A549 (cell line): ENCODE results near the gene NCOA7. TPM values are rescaled to one million over a fixed set of nuclear protein-coding genes. Genes with fewer than 3 reads are reported as not detected.

ENCODE experiments used
- ATAC-seq, 2 experiments: fragments of 200-7000 bp in 1 of 2; fragments of >200 bp in 1 of 2; cut with Nextera tagmentation in 1 of 2; cut with Tn5 transposase in 1 of 2; 3 replicates each; pipeline versions ENCODE4 v1.8.0 to v1.9.1; 2018 to 2020; ENCODE audit warnings: mild to moderate bottlenecking in 1 of 2, moderate library complexity in 1 of 2
- CTCF ChIA-PET: fragments of 300-600 bp; sonication (Branson Sonifier 250); formaldehyde crosslinking; extraction: SDS; loops from one replicate; lab custom pipeline; 2021; ENCODE audit warnings: antibody characterized with exemption, inconsistent platforms; lab: Yijun Ruan, JAX
- POLR2A ChIA-PET: fragments of 350-600 bp; formaldehyde crosslinking; extraction: SDS; loops from one replicate; lab custom pipeline; 2021; ENCODE audit warnings: antibody characterized with exemption, inconsistent platforms; lab: Yijun Ruan, JAX
- DNase-seq, 2 experiments: peaks; one replicate each; pipeline versions ENCODE4 v3.0.0 to v3.0.0-alpha.2; 2011 to 2016; ENCODE audit warnings: low read depth in 1 of 2, low spot score in 1 of 2
- FAIRE-seq: peaks from 2 replicates; lab custom pipeline; 2011; peaks lifted over from hg19 to GRCh38; lab: Jason Lieb, UNC
- H3K27ac ChIP-seq, 2 experiments: fragments of >200 bp; sonication (Bioruptor Twin); formaldehyde crosslinking; 3 replicates each; pipeline ENCODE4 v1.5.1; 2016 to 2017
- H3K4me1 ChIP-seq: fragments of >200 bp; sonication (Bioruptor Twin); formaldehyde crosslinking; 3 replicates; pipeline ENCODE4 v1.6.1; 2016
- H3K4me2 ChIP-seq: fragments of >200 bp; sonication (Bioruptor Twin); formaldehyde crosslinking; 3 replicates; pipeline ENCODE4 v1.6.1; 2016
- H3K4me3 ChIP-seq: fragments of >200 bp; sonication (Bioruptor Twin); formaldehyde crosslinking; 3 replicates; pipeline ENCODE4 v1.5.1; 2016
- H3K9me3 ChIP-seq: fragments of >200 bp; sonication (Bioruptor Twin); formaldehyde crosslinking; 3 replicates; pipeline ENCODE4 v1.6.1; 2016
- BHLHE40 ChIP-seq: IDR thresholded peaks from 2 replicates; pipeline ENCODE4 v1.6.1; 2012; ENCODE audit warnings: low read depth, low read length, inconsistent platforms
- CBX2 ChIP-seq: fragments of 200-600 bp; sonication (generic); IDR thresholded peaks from 2 replicates; pipeline ENCODE4 v1.6.1; 2016; ENCODE audit warnings: low read depth, mild to moderate bottlenecking, borderline replicate concordance
- CEBPB ChIP-seq, 2 experiments: fragments of >200 bp in 1 of 2; sonication (Bioruptor Twin) in 1 of 2; formaldehyde crosslinking in 1 of 2; IDR thresholded peaks; 2 replicates each; pipeline ENCODE4 v1.6.1; 2012 to 2016
- CHD2 ChIP-seq: fragments of 150-350 bp; IDR thresholded peaks from 2 replicates; pipeline ENCODE4 v1.6.1; 2014; ENCODE audit warnings: low read length; ENCODE audit not compliant: partially characterized antibody
- E2F6 ChIP-seq: IDR thresholded peaks from 2 replicates; pipeline ENCODE4 v1.6.1; 2012; ENCODE audit warnings: low read depth, borderline replicate concordance
- EHF ChIP-seq: fragments of 250-450 bp; sonication (Bioruptor Pico); IDR thresholded peaks from 2 replicates; pipeline ENCODE4 v1.5.0; 2020; ENCODE audit warnings: mild to moderate bottlenecking
- EP300 ChIP-seq, 2 experiments: fragments of >200 bp; sonication (Bioruptor Twin); formaldehyde crosslinking; IDR thresholded peaks; 2 replicates in 1 of 2; 3 replicates in 1 of 2; pipeline ENCODE4 v1.6.1; 2016 to 2017
- ESRRA ChIP-seq: fragments of 150-350 bp; IDR thresholded peaks from 2 replicates; pipeline ENCODE4 v1.6.1; 2014; ENCODE audit warnings: mild to moderate bottlenecking, low read length, borderline replicate concordance
- FOSB ChIP-seq: fragments of 250-450 bp; sonication (Bioruptor Pico); IDR thresholded peaks from 2 replicates; pipeline ENCODE4 v1.5.0; 2020; ENCODE audit warnings: mild to moderate bottlenecking, moderate library complexity
- FOSL2 ChIP-seq, 2 experiments: fragments of 450-650 bp in 1 of 2; fragments of >200 bp in 1 of 2; sonication (Bioruptor Twin) in 1 of 2; formaldehyde crosslinking; IDR thresholded peaks; 2 replicates each; pipeline versions ENCODE4 v1.5.0 to v1.6.1; 2016 to 2020; ENCODE audit warnings: mild to moderate bottlenecking in 1 of 2, moderate library complexity in 1 of 2
- FOXS1 ChIP-seq: fragments of 250-450 bp; sonication (Bioruptor Pico); IDR thresholded peaks from 2 replicates; pipeline ENCODE4 v1.5.0; 2020; ENCODE audit warnings: mild to moderate bottlenecking, moderate library complexity
- JUNB ChIP-seq: fragments of >200 bp; sonication (Bioruptor Twin); formaldehyde crosslinking; IDR thresholded peaks from 2 replicates; pipeline ENCODE4 v1.6.1; 2016
- KDM5A ChIP-seq: fragments of 200-600 bp; sonication (generic); IDR thresholded peaks from 2 replicates; pipeline ENCODE4 v1.6.1; 2016; ENCODE audit warnings: antibody characterized with exemption, mild to moderate bottlenecking
- MAFK ChIP-seq: fragments of 450-650 bp; IDR thresholded peaks from 2 replicates; pipeline ENCODE4 v1.6.1; 2014; ENCODE audit not compliant: partially characterized antibody
- NFE2L2 ChIP-seq: fragments of 150-350 bp; conservative IDR thresholded peaks from 2 replicates; pipeline ENCODE4 v1.6.1; 2014; ENCODE audit warnings: low read length
- NPAS2 ChIP-seq: fragments of 250-450 bp; sonication (Bioruptor Pico); IDR thresholded peaks from 2 replicates; pipeline ENCODE4 v1.8.0; 2022; ENCODE audit warnings: mild to moderate bottlenecking, moderate library complexity, borderline replicate concordance
- NR3C1 ChIP-seq: fragments of >200 bp; sonication (Bioruptor Twin); formaldehyde crosslinking; IDR thresholded peaks from 3 replicates; pipeline ENCODE4 v1.6.1; 2017
- RARB ChIP-seq: fragments of 250-450 bp; sonication (Bioruptor Pico); IDR thresholded peaks from 2 replicates; pipeline ENCODE4 v1.8.0; 2021; ENCODE audit warnings: mild to moderate bottlenecking, moderate library complexity
- RFX5 ChIP-seq: fragments of 450-650 bp; IDR thresholded peaks from 2 replicates; pipeline ENCODE4 v1.7.1; 2014; ENCODE audit warnings: antibody characterized with exemption, mild to moderate bottlenecking, moderate library complexity
- TFCP2L1 ChIP-seq: fragments of 250-450 bp; sonication (Bioruptor Pico); IDR thresholded peaks from 2 replicates; pipeline ENCODE4 v1.5.0; 2021; ENCODE audit warnings: mild to moderate bottlenecking
- TP53 ChIP-seq: fragments of 250-450 bp; sonication (Bioruptor Pico); IDR thresholded peaks from 2 replicates; pipeline ENCODE4 v1.5.0; 2021; ENCODE audit warnings: mild to moderate bottlenecking, moderate library complexity
- ZFP36 ChIP-seq: fragments of 450-650 bp; IDR thresholded peaks from 2 replicates; pipeline ENCODE4 v1.6.1; 2014; ENCODE audit warnings: borderline replicate concordance; ENCODE audit not compliant: partially characterized antibody
- ZSCAN20 ChIP-seq: fragments of 250-450 bp; sonication (Bioruptor Pico); IDR thresholded peaks from 2 replicates; pipeline ENCODE4 v1.8.0; 2022; ENCODE audit warnings: mild to moderate bottlenecking, moderate library complexity
- WGBS: methylation state at CpG from one replicate; pipeline ENCODE4 v1.1.6; 2017; ENCODE audit errors: missing lambda C conversion rate; 5-methylcytosine and 5-hydroxymethylcytosine counted together
- polyA plus RNA-seq, 4 experiments: library from polyadenylated mRNA; depleted of rRNA in 3 of 4; stranded (reverse); fragments of >200 nt; fragmentation: RNase III in 1 of 4; extraction: RNeasy Plus Mini Kit Qiagen cat#74134 plus additional on column Dnase treatment in 1 of 4; gene quantifications; 2 replicates in 3 of 4; 3 replicates in 1 of 4; pipeline ENCODE4 v1.2.3, GENCODE V29; 2011 to 2017
- TF ChIP-seq, protein P1 (sequence below): fragments of >200 bp; sonication (Bioruptor Twin); formaldehyde crosslinking; IDR thresholded peaks from 2 replicates; pipeline ENCODE4 v1.6.1; 2016
- TF ChIP-seq, protein P2 (sequence below): IDR thresholded peaks from 2 replicates; pipeline ENCODE4 v1.6.1; 2012
- TF ChIP-seq, protein P3 (sequence below): fragments of 150-350 bp; IDR thresholded peaks from 2 replicates; pipeline ENCODE4 v1.6.1; 2014; ENCODE audit warnings: low read depth, mild to moderate bottlenecking, low read length
- TF ChIP-seq, protein P4 (sequence below): fragments of 250-450 bp; sonication (Bioruptor Pico); IDR thresholded peaks from 2 replicates; pipeline ENCODE4 v1.5.0; 2020; ENCODE audit warnings: low read depth, mild to moderate bottlenecking, moderate library complexity
- TF ChIP-seq, protein P5 (sequence below): fragments of 450-650 bp; IDR thresholded peaks from 2 replicates; pipeline ENCODE4 v1.6.1; 2014; ENCODE audit warnings: antibody characterized with exemption

Gene NCOA7
- polyA plus RNA-seq, 2 of the 4 experiments (the other 2 are of a cell fraction): 66.4 to 195 TPM

GRCh38 chr6:125811259-125811658, 20.5 kb downstream of the NCOA7 start:
- no peak for TF ChIP-seq RARB (CRISPR knock-in tag)
- TF ChIP-seq JUNB: no peak
- no peak for TF ChIP-seq ZSCAN20 (CRISPR knock-in tag)
- TF ChIP-seq RFX5: no peak
- no peak for TF ChIP-seq CEBPB (IDR thresholded peaks at IDR 0.05)
- TF ChIP-seq TFCP2L1 (CRISPR knock-in tag): no peak
- TF ChIP-seq KDM5A: no peak
- TF ChIP-seq E2F6: no peak
- no peak for TF ChIP-seq CBX2
- TF ChIP-seq TP53 (CRISPR knock-in tag): no peak
- Histone ChIP-seq H3K4me3 (no peak overlapping the region), H3K27ac (no peak overlapping the region), H3K4me2 (no peak overlapping the region), H3K4me1 (peaks cover 44% of the 10 kb centered on the region), H3K9me3 (no peaks in the 10 kb centered on the region)
- DNase-seq: no peak
- CTCF ChIA-PET: interaction anchor here (1.0 to 1.8 kb wide), 3 partner anchors 16 to 145 kb away, joined by 3 to 7 read pairs (median 3); partner anchors contain the start of gene NCOA7
- POLR2A ChIA-PET: interaction anchor here (1.1 kb wide), 1 partner anchor 149 kb away, joined by 4 read pairs; no protein-coding TSS in a partner anchor
- 88% methylated on average over 5 of the region's 5 CpGs for WGBS
- no peak for FAIRE-seq
- ATAC-seq: no peak

- no peaks in the 10 kb centered on the region for H3K9me3 ChIP-seq
- CTCF ChIA-PET: no interaction called here
- peak; percentile 68 for TF ChIP-seq NFE2L2
- TF ChIP-seq, protein P1, sequence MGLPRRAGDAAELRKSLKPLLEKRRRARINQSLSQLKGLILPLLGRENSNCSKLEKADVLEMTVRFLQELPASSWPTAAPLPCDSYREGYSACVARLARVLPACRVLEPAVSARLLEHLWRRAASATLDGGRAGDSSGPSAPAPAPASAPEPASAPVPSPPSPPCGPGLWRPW: no peak
- TF ChIP-seq MAFK: peak; percentile 92
- TF ChIP-seq, protein P2, sequence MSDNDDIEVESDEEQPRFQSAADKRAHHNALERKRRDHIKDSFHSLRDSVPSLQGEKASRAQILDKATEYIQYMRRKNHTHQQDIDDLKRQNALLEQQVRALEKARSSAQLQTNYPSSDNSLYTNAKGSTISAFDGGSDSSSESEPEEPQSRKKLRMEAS: no peak
- TF ChIP-seq NPAS2 (CRISPR knock-in tag): no peak
- TF ChIP-seq FOSL2 (IDR thresholded peaks at IDR 0.05): no peak
- TF ChIP-seq FOSL2 (CRISPR knock-in tag; IDR thresholded peaks at IDR 0.05): peak; percentile 89
- TF ChIP-seq EHF (CRISPR knock-in tag): no peak
- peak overlapping the region; percentile 67 for H3K4me2 ChIP-seq
- DNase-seq: peak; percentile 33 to 56
- no peak for FAIRE-seq
- POLR2A ChIA-PET: interaction anchor here (1.1 kb wide), 1 partner anchor 147 kb away, joined by 4 read pairs; no protein-coding TSS in a partner anchor
- peak; percentile 70 to 82 for ATAC-seq
- peaks cover 44% of the 10 kb centered on the region for H3K4me1 ChIP-seq
- H3K4me3 ChIP-seq: no peak overlapping the region
- WGBS: 35% methylated on average over 10 of the region's 10 CpGs
- H3K27ac ChIP-seq: peak overlapping the region; percentile 46 to 74; a peak in 5 of 6 replicates
These were observed 21.9 kb downstream of the NCOA7 start for GRCh38 chr6:125812394-125813292.

GRCh38 chr6:125814481-125814880, 23.7 kb downstream of the NCOA7 start:
- WGBS: 58% methylated on average over 4 of the region's 4 CpGs
- no peak overlapping the region for H3K4me3 ChIP-seq
- peaks cover 58% of the 10 kb centered on the region for H3K4me1 ChIP-seq
- ChIA-PET CTCF (no interaction called here), POLR2A (no interaction called here)
- peak overlapping the region in 1 of 2 experiments; percentile 55; a peak in 2 of 6 replicates for H3K27ac ChIP-seq
- H3K9me3 ChIP-seq: no peaks in the 10 kb centered on the region
- ATAC-seq (no peak), DNase-seq (no peak), FAIRE-seq (no peak)
- H3K4me2 ChIP-seq: peak overlapping the region; percentile 26
- TF ChIP-seq EP300 (IDR thresholded peaks at IDR 0.05): no peak
- TF ChIP-seq FOSB (CRISPR knock-in tag): no peak
- no peak for TF ChIP-seq CHD2
- no peak for TF ChIP-seq KDM5A
- TF ChIP-seq ZFP36: no peak
- TF ChIP-seq BHLHE40: no peak
- TF ChIP-seq ZSCAN20 (CRISPR knock-in tag): no peak
- no peak for TF ChIP-seq NR3C1
- TF ChIP-seq, protein P3, sequence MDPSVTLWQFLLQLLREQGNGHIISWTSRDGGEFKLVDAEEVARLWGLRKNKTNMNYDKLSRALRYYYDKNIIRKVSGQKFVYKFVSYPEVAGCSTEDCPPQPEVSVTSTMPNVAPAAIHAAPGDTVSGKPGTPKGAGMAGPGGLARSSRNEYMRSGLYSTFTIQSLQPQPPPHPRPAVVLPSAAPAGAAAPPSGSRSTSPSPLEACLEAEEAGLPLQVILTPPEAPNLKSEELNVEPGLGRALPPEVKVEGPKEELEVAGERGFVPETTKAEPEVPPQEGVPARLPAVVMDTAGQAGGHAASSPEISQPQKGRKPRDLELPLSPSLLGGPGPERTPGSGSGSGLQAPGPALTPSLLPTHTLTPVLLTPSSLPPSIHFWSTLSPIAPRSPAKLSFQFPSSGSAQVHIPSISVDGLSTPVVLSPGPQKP: no peak
- TF ChIP-seq, protein P4, sequence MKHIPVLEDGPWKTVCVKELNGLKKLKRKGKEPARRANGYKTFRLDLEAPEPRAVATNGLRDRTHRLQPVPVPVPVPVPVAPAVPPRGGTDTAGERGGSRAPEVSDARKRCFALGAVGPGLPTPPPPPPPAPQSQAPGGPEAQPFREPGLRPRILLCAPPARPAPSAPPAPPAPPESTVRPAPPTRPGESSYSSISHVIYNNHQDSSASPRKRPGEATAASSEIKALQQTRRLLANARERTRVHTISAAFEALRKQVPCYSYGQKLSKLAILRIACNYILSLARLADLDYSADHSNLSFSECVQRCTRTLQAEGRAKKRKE (CRISPR knock-in tag): no peak
- no peak for TF ChIP-seq FOXS1 (CRISPR knock-in tag)
- no peak for TF ChIP-seq ESRRA
- TF ChIP-seq, protein P5, sequence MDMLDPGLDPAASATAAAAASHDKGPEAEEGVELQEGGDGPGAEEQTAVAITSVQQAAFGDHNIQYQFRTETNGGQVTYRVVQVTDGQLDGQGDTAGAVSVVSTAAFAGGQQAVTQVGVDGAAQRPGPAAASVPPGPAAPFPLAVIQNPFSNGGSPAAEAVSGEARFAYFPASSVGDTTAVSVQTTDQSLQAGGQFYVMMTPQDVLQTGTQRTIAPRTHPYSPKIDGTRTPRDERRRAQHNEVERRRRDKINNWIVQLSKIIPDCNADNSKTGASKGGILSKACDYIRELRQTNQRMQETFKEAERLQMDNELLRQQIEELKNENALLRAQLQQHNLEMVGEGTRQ: no peak
